Central memory CD8-positive, alpha-beta T cell (primary cell): ENCODE data around the gene ALPK3.

ENCODE experiments used
- ATAC-seq: fragments of 150-1000 bp; cut with Tn5 transposase; replicated peaks from 2 replicates; pipeline ENCODE4 v1.10.0; 2022; ENCODE audit warnings: mild to moderate bottlenecking, moderate FRiP score, moderate number of reproducible peaks; ENCODE audit not compliant: poor library complexity, severe bottlenecking; ENCODE audit errors: extremely low read depth
- DNase-seq, 2 donors: peaks; one replicate each; pipeline ENCODE4 v3.0.0; 2021; ENCODE audit warnings: low spot score in 2 of 2
- H3K27ac Mint-ChIP-seq: one replicate; pipeline ENCODE4 v1.8.0; 2022; ENCODE audit warnings: low read depth, mild to moderate bottlenecking, moderate library complexity, mixed read lengths
- H3K27me3 Mint-ChIP-seq: one replicate; pipeline ENCODE4 v1.8.0; 2022; ENCODE audit warnings: mixed read lengths
- H3K36me3 Mint-ChIP-seq: one replicate; pipeline ENCODE4 v1.8.0; 2022; ENCODE audit warnings: mild to moderate bottlenecking, moderate library complexity, mixed read lengths; ENCODE audit not compliant: insufficient read depth
- H3K4me1 Mint-ChIP-seq: one replicate; pipeline ENCODE4 v1.8.0; 2022; ENCODE audit warnings: mixed read lengths
- H3K4me3 Mint-ChIP-seq: one replicate; pipeline ENCODE4 v1.8.0; 2022; ENCODE audit warnings: mild to moderate bottlenecking, moderate library complexity, mixed read lengths
- H3K9me3 Mint-ChIP-seq: one replicate; pipeline ENCODE4 v1.8.0; 2022; ENCODE audit warnings: mixed read lengths

ALPK3 gene

DNA sequence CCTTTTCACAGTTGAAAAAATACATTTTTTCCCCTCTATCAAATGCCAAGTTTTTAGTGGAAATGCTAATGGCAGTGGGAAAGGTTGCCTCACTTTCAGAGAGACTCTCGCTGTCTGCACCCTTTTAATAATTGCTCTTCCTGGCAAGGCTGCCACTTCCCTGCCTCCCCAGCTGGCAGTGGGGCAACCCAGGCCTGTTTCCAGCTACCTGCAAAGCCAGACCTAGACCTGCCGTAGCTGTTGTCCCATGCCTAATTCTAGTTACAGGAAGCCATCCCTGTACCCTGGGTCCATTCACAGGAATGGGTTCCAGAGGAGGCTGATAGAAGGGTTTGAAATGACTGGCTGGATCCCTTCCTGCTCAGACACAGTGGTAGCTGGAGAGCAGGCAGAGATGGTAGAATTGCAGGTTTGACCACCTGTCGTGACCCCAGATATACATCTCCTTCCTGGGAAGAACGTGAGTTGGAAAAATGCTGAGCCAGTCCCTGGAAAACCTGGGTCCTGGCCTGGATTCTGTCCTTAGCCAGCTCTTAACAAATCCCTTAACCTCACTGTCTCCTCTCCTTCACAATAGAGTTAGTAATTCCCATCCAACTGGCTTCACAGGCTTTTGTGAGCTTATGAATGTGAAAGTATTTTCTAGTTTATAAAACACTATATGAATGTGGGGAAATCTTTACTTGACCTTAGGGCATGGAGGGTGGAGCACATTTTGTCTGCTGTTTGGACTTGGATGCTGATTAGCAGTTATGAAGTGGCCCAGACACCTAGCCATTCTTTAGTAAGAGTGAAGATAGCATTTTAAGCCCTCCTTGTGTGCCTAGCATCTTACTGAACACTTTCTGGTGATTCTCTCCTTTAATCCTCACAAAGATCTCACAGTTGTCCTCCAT, 12.9 kb upstream of the ALPK3 start:
- H3K27ac Mint-ChIP-seq, result peak overlapping the region; percentile 83
- DNase-seq, result no peak
- H3K9me3 Mint-ChIP-seq, result no peaks in the 10 kb centered on the region

DNA sequence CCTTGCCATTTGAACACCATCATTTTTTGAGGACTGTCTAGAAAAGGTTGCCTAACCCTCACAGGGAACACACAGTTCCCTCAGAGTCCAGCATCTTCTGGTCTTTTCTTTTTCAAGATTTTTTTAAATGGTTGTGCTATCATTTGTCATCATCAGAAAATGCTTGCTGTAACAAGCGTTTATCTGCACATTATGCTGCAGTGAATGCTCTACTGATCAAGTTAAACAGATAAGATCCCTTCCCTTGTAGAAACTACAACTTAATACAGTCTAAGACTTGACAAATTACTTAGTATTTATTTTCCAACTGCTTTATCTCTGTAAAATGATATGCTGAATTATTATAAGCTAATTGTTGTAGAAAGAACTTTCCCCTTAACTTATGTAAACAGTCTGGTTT, 11.9 kb upstream of the ALPK3 start:
- Mint-ChIP-seq H3K36me3 (peaks cover 15% of the 10 kb centered on the region), H3K9me3 (no peaks in the 10 kb centered on the region), H3K27me3 (no peaks in the 10 kb centered on the region), H3K4me1 (peaks cover 5% of the 10 kb centered on the region), H3K4me3 (no peak overlapping the region), H3K27ac (no peak overlapping the region)
- DNase-seq, result no peak
- ATAC-seq, result no peak

More for the DNA sequence above, 12.9 kb upstream of the ALPK3 start:
- Mint-ChIP-seq H3K4me3 (no peak overlapping the region), H3K36me3 (peaks cover 25% of the 10 kb centered on the region), H3K4me1 (peaks cover 5% of the 10 kb centered on the region), H3K27me3 (no peaks in the 10 kb centered on the region)
- no peak for ATAC-seq

- ATAC-seq (no peak), DNase-seq (no peak)
- Mint-ChIP-seq H3K9me3 (no peaks in the 10 kb centered on the region), H3K27ac (no peak overlapping the region), H3K27me3 (no peaks in the 10 kb centered on the region), H3K4me1 (peaks cover 5% of the 10 kb centered on the region), H3K4me3 (no peak overlapping the region), H3K36me3 (peaks cover 9% of the 10 kb centered on the region)
Measured at GRCh38 chr15:84807228-84807627, 9.9 kb upstream of the ALPK3 start.

- peaks cover 1% of the 10 kb centered on the region for H3K36me3 Mint-ChIP-seq
- H3K9me3 Mint-ChIP-seq, result no peaks in the 10 kb centered on the region
- DNase-seq (no peak), ATAC-seq (no peak)
- H3K4me3 Mint-ChIP-seq, result no peak overlapping the region
- H3K27ac Mint-ChIP-seq, result no peak overlapping the region
- no peaks in the 10 kb centered on the region for H3K4me1 Mint-ChIP-seq
- no peaks in the 10 kb centered on the region for H3K27me3 Mint-ChIP-seq
Measured at GRCh38 chr15:84810073-84810840, 6.9 kb upstream of the ALPK3 start.

GRCh38 chr15:84811151-84811550, 6.0 kb upstream of the ALPK3 start:
- no peak for DNase-seq
- H3K4me3 Mint-ChIP-seq, result no peak overlapping the region

GRCh38 chr15:84811828-84812227, 5.3 kb upstream of the ALPK3 start:
- Mint-ChIP-seq H3K4me3 (no peak overlapping the region), H3K27ac (no peak overlapping the region), H3K36me3 (peaks cover 1% of the 10 kb centered on the region), H3K4me1 (peaks cover 5% of the 10 kb centered on the region), H3K9me3 (no peaks in the 10 kb centered on the region), H3K27me3 (no peaks in the 10 kb centered on the region)
- DNase-seq, result no peak
- no peak for ATAC-seq

More at GRCh38 chr15:84811151-84811550, 6.0 kb upstream of the ALPK3 start:
- Mint-ChIP-seq H3K4me1 (no peaks in the 10 kb centered on the region), H3K9me3 (no peaks in the 10 kb centered on the region), H3K36me3 (peaks cover 1% of the 10 kb centered on the region), H3K27me3 (no peaks in the 10 kb centered on the region), H3K27ac (no peak overlapping the region)
- no peak for ATAC-seq

DNA sequence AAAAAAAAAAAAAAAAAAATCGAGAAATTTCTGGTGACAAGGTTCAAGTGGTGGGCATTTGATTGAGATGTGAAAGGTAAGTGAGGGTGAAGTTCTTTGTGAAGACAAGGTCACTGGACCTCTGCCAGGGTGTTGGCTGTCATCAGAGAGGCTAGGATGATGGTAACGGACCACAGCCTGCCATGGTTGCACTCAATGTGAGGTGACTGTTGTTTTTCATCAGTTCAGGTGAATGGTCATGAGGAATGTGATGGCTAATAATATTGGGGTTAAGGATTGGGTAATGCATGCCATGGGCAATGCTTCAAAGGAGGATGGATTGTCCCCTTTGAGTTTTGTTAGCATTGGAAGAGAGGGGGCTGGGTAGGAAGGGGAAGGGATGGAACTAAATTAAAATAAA, 4.3 kb upstream of the ALPK3 start:
- no peak for DNase-seq
- Mint-ChIP-seq H3K4me1 (peaks cover 5% of the 10 kb centered on the region), H3K27ac (no peak overlapping the region), H3K9me3 (no peaks in the 10 kb centered on the region), H3K27me3 (no peaks in the 10 kb centered on the region), H3K36me3 (peaks cover under 1% of the 10 kb centered on the region), H3K4me3 (no peak overlapping the region)
- ATAC-seq, result no peak

GRCh38 chr15:84813435-84813834, 3.7 kb upstream of the ALPK3 start:
- peaks cover 9% of the 10 kb centered on the region for H3K4me1 Mint-ChIP-seq
- DNase-seq, result no peak

GRCh38 chr15:84813931-84814330, 3.2 kb upstream of the ALPK3 start:
- Mint-ChIP-seq H3K27me3 (no peaks in the 10 kb centered on the region), H3K27ac (no peak overlapping the region), H3K4me3 (no peak overlapping the region), H3K4me1 (peaks cover 9% of the 10 kb centered on the region), H3K9me3 (no peaks in the 10 kb centered on the region), H3K36me3 (no peaks in the 10 kb centered on the region)
- DNase-seq (no peak), ATAC-seq (no peak)

More at GRCh38 chr15:84813435-84813834, 3.7 kb upstream of the ALPK3 start:
- H3K27me3 Mint-ChIP-seq, result no peaks in the 10 kb centered on the region
- no peaks in the 10 kb centered on the region for H3K9me3 Mint-ChIP-seq
- H3K4me3 Mint-ChIP-seq, result no peak overlapping the region
- ATAC-seq, result no peak
- no peaks in the 10 kb centered on the region for H3K36me3 Mint-ChIP-seq
- H3K27ac Mint-ChIP-seq, result no peak overlapping the region

- H3K27ac Mint-ChIP-seq, result no peak overlapping the region
- no peaks in the 10 kb centered on the region for H3K9me3 Mint-ChIP-seq
- H3K4me1 Mint-ChIP-seq, result peaks cover 9% of the 10 kb centered on the region
- no peaks in the 10 kb centered on the region for H3K36me3 Mint-ChIP-seq
- H3K4me3 Mint-ChIP-seq, result no peak overlapping the region
- ATAC-seq, result no peak
- H3K27me3 Mint-ChIP-seq, result no peaks in the 10 kb centered on the region
- DNase-seq, result no peak
Measured at GRCh38 chr15:84814916-84815315, 2.2 kb upstream of the ALPK3 start.

- Mint-ChIP-seq H3K4me3 (no peak overlapping the region), H3K27ac (peak overlapping the region; percentile 29), H3K4me1 (peaks cover 9% of the 10 kb centered on the region), H3K9me3 (no peaks in the 10 kb centered on the region), H3K36me3 (no peaks in the 10 kb centered on the region), H3K27me3 (no peaks in the 10 kb centered on the region)
- ATAC-seq, result no peak
- no peak for DNase-seq
Measured at GRCh38 chr15:84817466-84818081, 418 bp downstream of the ALPK3 start.

- Mint-ChIP-seq H3K4me1 (peaks cover 9% of the 10 kb centered on the region), H3K36me3 (no peaks in the 10 kb centered on the region), H3K27ac (peak overlapping the region; percentile 29), H3K27me3 (no peaks in the 10 kb centered on the region), H3K4me3 (no peak overlapping the region), H3K9me3 (no peaks in the 10 kb centered on the region)
- DNase-seq, result no peak
- no peak for ATAC-seq
Measured at GRCh38 chr15:84818261-84819131, 1.3 kb downstream of the ALPK3 start.
